ENCODE measurements around the gene ADISSP. TPM values are rescaled to one million over a fixed set of nuclear protein-coding genes. Genes with fewer than 3 reads are reported as not detected.

The ADISSP gene
- total RNA-seq, 2 experiments from 2014 or later = 37.4 to 38.5 TPM

DNA sequence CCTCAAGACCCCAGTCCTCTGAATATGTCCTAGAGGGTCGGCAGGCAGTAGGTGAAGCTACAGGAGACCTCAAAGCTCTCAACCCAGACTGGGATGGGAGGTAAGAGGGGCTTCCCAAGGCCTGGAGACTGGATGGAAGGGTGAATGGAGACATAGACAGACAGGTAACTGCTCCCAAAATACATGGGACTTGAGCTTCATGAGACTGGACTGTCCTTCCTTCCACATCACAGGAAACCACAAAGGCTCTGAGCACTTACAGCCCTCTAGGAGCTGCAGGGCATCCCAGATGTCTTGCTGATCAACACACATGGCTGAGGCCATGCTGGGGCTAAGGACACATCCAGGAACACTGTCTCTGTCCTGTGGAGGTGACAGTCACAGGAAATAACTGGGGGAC is 23.5 kb downstream of the ADISSP start:
- Mint-ChIP-seq H3K4me3 (no peak overlapping the region), H3K36me3 (ENCODE audit: low read depth) (no peaks in the 10 kb centered on the region), H3K27me3 (ENCODE audit: low read depth) (peaks cover 8% of the 10 kb centered on the region), H3K9me3 (ENCODE audit: insufficient read depth) (no peaks in the 10 kb centered on the region), H3K27ac (no peak overlapping the region), H3K4me1 (ENCODE audit: low read depth) (peaks cover 15% of the 10 kb centered on the region)
- ATAC-seq = no peak
- ChIA-PET POLR2A (no interaction called here), CTCF (interaction anchor here (1.0 to 2.1 kb wide), 4 partner anchors 24 to 66 kb away, joined by 3 to 9 read pairs (median 4); partner anchors contain the start of gene ADISSP)
- DNase-seq = no peak

GRCh38 chr20:3743251-3743650 is 24.3 kb downstream of the ADISSP start:
- peaks cover 15% of the 10 kb centered on the region for H3K4me1 Mint-ChIP-seq (ENCODE audit: low read depth)
- H3K27ac Mint-ChIP-seq = no peak overlapping the region
- no peak overlapping the region for H3K4me3 Mint-ChIP-seq
- POLR2A ChIA-PET = no interaction called here
- DNase-seq (no peak), ATAC-seq (no peak)
- H3K27me3 Mint-ChIP-seq (ENCODE audit: low read depth) = peaks cover 11% of the 10 kb centered on the region
- no peaks in the 10 kb centered on the region for H3K9me3 Mint-ChIP-seq (ENCODE audit: insufficient read depth)
- no peaks in the 10 kb centered on the region for H3K36me3 Mint-ChIP-seq (ENCODE audit: low read depth)
- CTCF ChIA-PET = interaction anchor here (1.0 to 2.1 kb wide), 4 partner anchors 8 to 66 kb away, joined by 3 to 9 read pairs (median 3); no protein-coding TSS in a partner anchor

- no peak for ATAC-seq
- no peak for DNase-seq
- H3K4me3 Mint-ChIP-seq = no peak overlapping the region
- H3K4me1 Mint-ChIP-seq (ENCODE audit: low read depth) = peaks cover 15% of the 10 kb centered on the region
- peaks cover 13% of the 10 kb centered on the region for H3K27me3 Mint-ChIP-seq (ENCODE audit: low read depth)
- ChIA-PET CTCF (interaction anchor here (0.6 to 1.5 kb wide), 4 partner anchors 11 to 65 kb away, joined by 3 to 5 read pairs (median 4); no protein-coding TSS in a partner anchor), POLR2A (no interaction called here)
- no peaks in the 10 kb centered on the region for H3K9me3 Mint-ChIP-seq (ENCODE audit: insufficient read depth)
- no peak overlapping the region for H3K27ac Mint-ChIP-seq
- H3K36me3 Mint-ChIP-seq (ENCODE audit: low read depth) = no peaks in the 10 kb centered on the region
Observed at GRCh38 chr20:3741836-3742458, 25.6 kb downstream of the ADISSP start.

DNA sequence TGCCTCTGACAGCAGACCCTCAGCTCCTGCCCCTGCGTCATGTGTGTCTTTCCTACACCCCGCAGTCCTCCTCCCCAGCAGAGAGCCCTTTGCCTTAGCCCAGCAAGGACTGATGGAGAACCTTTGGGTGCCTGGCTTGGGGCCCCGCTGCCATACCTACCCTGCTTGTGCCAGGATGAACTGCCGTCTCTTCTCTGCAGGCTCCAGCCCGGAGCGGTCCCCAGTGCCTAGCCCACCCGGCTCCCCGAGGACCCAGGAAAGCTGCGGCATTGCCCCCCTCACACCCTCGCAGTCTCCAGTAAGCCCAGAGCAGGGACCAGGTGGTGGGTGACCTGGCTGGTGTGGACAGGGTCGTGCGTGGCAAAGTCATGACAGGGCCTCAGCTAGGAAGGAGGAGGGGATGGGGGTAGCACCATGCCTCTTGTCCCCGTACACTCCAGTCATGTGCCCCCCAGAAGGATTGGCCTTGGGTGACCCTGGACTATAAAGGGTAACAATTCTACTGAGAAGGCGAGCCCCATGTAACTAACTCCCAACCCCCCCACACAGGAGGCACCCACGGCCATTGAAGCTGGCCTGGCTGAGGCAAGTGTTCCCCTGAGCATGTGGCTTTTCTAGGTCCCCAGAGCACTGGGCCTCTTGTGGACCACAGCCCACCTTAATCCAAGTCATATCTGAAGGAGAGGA is 26.8 kb downstream of the ADISSP start:
- ATAC-seq (no peak), DNase-seq (no peak)
- CTCF ChIA-PET = interaction anchor here (0.6 to 2.5 kb wide), 6 partner anchors 12 to 114 kb away, joined by 3 to 10 read pairs (median 4); no protein-coding TSS in a partner anchor
- Mint-ChIP-seq H3K9me3 (ENCODE audit: insufficient read depth) (no peaks in the 10 kb centered on the region), H3K36me3 (ENCODE audit: low read depth) (no peaks in the 10 kb centered on the region), H3K4me1 (ENCODE audit: low read depth) (peaks cover 15% of the 10 kb centered on the region), H3K4me3 (no peak overlapping the region), H3K27me3 (ENCODE audit: low read depth) (peaks cover 20% of the 10 kb centered on the region), H3K27ac (no peak overlapping the region)
- POLR2A ChIA-PET = interaction anchor here (0.6 kb wide), 1 partner anchor 70 kb away, joined by 3 read pairs; no protein-coding TSS in a partner anchor

GRCh38 chr20:3739926-3740451 is 27.6 kb downstream of the ADISSP start:
- Mint-ChIP-seq H3K4me1 (ENCODE audit: low read depth) (peaks cover 9% of the 10 kb centered on the region), H3K4me3 (no peak overlapping the region), H3K9me3 (ENCODE audit: insufficient read depth) (no peaks in the 10 kb centered on the region), H3K27me3 (ENCODE audit: low read depth) (peaks cover 25% of the 10 kb centered on the region), H3K27ac (no peak overlapping the region), H3K36me3 (ENCODE audit: low read depth) (no peaks in the 10 kb centered on the region)
- POLR2A ChIA-PET = interaction anchor here (0.6 kb wide), 1 partner anchor 28 kb away, joined by 4 read pairs; the partner anchor contains the start of gene SIGLEC1
- no peak for DNase-seq
- CTCF ChIA-PET = interaction anchor here (1.0 to 2.5 kb wide), 2 partner anchors 13 to 29 kb away, joined by 3 to 10 read pairs; no protein-coding TSS in a partner anchor
- ATAC-seq = no peak

DNA sequence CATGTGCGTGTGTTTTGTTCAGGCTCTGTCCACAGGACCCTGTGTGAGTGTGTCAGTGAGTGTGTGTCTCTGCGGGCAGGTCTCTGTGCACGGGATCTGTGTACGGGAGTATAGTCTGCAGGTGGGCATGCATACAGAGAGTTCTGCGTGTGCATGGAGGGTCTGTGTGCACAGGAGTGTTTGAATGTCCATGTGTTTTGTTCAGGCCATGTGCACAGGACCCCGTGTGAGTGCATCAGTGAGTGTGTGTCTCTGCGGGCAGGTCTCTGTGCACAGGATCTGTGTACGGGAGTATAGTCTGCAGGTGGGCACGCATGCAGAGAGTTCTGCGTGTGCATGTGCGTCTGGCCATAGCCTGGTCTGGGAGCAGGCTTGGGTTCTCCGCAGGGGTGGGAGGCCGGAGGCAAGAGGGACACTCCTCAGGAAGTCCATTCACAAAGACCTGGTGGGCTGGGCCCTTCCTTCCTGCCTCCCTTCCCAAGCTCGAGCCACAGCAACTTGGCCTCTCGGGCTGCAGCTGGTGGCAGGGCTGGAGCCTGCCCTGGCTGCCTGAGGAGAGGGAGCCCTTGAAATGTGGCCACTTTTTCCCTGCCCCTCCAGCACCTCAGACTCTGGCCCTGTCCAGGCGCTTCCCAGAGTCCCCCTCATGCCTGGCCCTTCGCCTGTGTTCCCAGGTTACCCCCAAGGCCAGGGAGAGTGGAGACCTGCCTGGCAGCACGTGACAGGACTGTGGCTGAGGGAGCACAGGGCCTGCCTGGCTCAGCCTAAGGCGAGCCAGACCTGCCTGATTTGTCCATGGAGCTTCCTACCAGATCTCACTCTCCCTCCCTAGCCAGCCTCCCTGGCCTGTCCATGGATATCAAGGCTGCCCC is 28.3 kb downstream of the ADISSP start:
- Mint-ChIP-seq H3K36me3 (ENCODE audit: low read depth) (no peaks in the 10 kb centered on the region), H3K4me3 (no peak overlapping the region), H3K9me3 (ENCODE audit: insufficient read depth) (no peaks in the 10 kb centered on the region), H3K4me1 (ENCODE audit: low read depth) (peaks cover 2% of the 10 kb centered on the region), H3K27ac (no peak overlapping the region), H3K27me3 (ENCODE audit: low read depth) (peaks cover 21% of the 10 kb centered on the region)
- CTCF ChIA-PET = interaction anchor here (2.5 kb wide), 1 partner anchor 28 kb away, joined by 10 read pairs; no protein-coding TSS in a partner anchor
- POLR2A ChIA-PET = interaction anchor here (0.6 kb wide), 1 partner anchor 27 kb away, joined by 4 read pairs; the partner anchor contains the start of gene SIGLEC1
- DNase-seq = no peak
- ATAC-seq = no peak

DNA sequence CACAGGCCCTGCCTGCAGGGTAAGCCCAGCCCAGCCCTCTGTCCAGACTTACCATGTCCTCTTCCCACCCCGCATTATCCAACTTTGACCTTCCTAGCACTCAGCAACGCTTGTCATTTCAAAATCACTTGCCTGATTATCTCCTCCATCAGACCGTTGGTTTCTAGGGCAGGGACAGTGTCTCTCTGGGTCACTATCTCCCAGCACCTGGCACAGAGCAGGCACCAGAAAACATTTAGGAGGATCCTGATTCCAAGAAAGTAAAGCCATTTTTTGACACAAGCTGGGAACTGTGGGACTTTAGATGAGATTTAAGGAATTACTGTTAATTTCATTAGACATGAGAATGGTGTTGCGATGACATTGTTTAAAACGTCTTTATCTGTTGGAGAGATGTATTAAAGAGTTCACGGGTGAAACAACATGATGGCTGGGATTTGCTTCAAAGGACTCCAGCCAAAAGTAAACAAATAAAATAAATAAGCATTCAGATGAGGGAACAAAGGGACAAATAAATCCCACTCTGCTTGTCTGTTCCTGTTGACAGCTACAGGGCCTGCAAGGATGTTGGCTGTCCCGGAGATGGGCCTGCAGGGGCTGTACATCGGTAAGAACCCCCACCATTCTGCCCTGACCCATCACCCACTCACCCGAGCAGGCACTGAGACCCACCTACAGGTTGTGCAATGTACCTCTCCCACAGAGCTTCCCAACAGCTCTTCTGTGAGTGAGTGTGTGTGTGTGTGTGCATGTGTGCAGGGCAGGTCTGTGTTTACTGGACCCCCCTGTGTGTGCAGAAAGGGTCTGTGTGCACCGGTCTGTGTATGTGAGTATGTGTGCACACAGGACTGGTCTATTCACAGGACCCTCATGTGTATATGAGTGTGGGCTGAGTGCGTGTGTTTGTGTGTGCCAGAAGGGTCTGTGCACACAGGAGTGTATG is 29.2 kb downstream of the ADISSP start:
- Mint-ChIP-seq H3K9me3 (ENCODE audit: insufficient read depth) (no peaks in the 10 kb centered on the region), H3K4me3 (no peak overlapping the region), H3K4me1 (ENCODE audit: low read depth) (no peaks in the 10 kb centered on the region), H3K27ac (no peak overlapping the region), H3K36me3 (ENCODE audit: low read depth) (no peaks in the 10 kb centered on the region), H3K27me3 (ENCODE audit: low read depth) (peaks cover 21% of the 10 kb centered on the region)
- ATAC-seq = no peak
- POLR2A ChIA-PET = no interaction called here
- CTCF ChIA-PET = no interaction called here
- no peak for DNase-seq

GRCh38 chr20:3735768-3736167 is 31.8 kb downstream of the ADISSP start:
- ChIA-PET CTCF (interaction anchor here (0.7 to 1.9 kb wide), 3 partner anchors 25 to 59 kb away, joined by 3 to 7 read pairs (median 4); no protein-coding TSS in a partner anchor), POLR2A (no interaction called here)
- no peak for DNase-seq
- no peak overlapping the region for H3K27ac Mint-ChIP-seq
- no peaks in the 10 kb centered on the region for H3K36me3 Mint-ChIP-seq (ENCODE audit: low read depth)
- H3K4me3 Mint-ChIP-seq = no peak overlapping the region
- H3K4me1 Mint-ChIP-seq (ENCODE audit: low read depth) = no peaks in the 10 kb centered on the region
- H3K27me3 Mint-ChIP-seq (ENCODE audit: low read depth) = peaks cover 38% of the 10 kb centered on the region
- no peaks in the 10 kb centered on the region for H3K9me3 Mint-ChIP-seq (ENCODE audit: insufficient read depth)
- no peak for ATAC-seq

DNA sequence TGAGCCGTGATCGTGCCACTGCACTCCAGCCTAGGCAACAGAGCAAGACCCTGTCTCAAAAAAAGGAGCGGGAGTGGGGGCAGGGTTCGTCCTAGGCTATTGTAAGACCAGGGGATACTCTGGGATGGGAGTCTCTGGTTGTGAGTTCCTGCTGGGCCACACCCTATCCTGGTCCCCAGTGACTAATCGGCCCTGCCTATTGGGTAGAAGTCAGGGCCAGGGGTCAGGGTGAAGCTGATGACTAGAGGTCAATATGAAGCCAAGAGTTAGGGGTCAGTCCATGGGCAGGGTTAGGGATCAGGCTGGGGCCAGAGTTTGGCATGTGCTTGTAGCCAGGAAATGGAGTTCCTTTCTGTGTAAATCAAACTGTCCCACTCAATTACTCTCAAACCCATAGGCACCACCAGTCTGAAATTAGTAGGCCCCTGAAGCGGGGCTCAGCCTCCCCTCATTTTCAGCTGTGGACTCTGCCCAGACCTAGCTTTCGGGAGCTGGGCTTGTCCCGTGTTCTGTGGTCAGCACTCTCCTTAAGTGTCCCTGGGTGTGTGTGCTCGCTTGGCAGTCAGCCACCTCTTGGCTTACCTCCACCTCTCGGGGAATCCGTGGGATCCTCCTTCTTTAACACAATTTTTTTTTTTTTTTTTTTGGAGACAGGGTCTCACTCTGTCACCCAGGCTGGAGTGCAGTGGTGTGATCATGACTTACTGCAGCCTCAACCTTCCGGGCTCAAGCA is 33.3 kb downstream of the ADISSP start:
- ATAC-seq = no peak
- CTCF ChIA-PET = no interaction called here
- no peak for DNase-seq
- no peaks in the 10 kb centered on the region for H3K9me3 Mint-ChIP-seq (ENCODE audit: insufficient read depth)
- no peak overlapping the region for H3K27ac Mint-ChIP-seq
- peaks cover 4% of the 10 kb centered on the region for H3K4me1 Mint-ChIP-seq (ENCODE audit: low read depth)
- no peak overlapping the region for H3K4me3 Mint-ChIP-seq
- POLR2A ChIA-PET = interaction anchor here (0.6 kb wide), 1 partner anchor 174 kb away, joined by 3 read pairs; no protein-coding TSS in a partner anchor
- H3K27me3 Mint-ChIP-seq (ENCODE audit: low read depth) = peaks cover 44% of the 10 kb centered on the region
- H3K36me3 Mint-ChIP-seq (ENCODE audit: low read depth) = no peaks in the 10 kb centered on the region
